Renal pelvis (tissue), 4 donors: ENCODE results near the gene ANO10. TPM values are rescaled to one million over a fixed set of nuclear protein-coding genes. Genes with fewer than 3 reads are reported as not detected.

ENCODE experiments used
- DNase-seq: peaks from one replicate; pipeline ENCODE4 v3.0.0-alpha.2; 2013
- polyA plus RNA-seq, 3 donors: library from polyadenylated mRNA; unstranded; fragments of 120-200 nt; gene quantifications; one replicate each; pipeline ENCODE4 v1.2.1, GENCODE V29; 2013; ENCODE audit not compliant: insufficient read length in 3 of 3

Gene ANO10
- polyA plus RNA-seq, 3 donors = 32.9 to 40.2 (median 35.3) TPM

GRCh38 chr3:43418601-43419272 is 203.1 kb downstream of the ANO10 start:
- DNase-seq = no peak

GRCh38 chr3:43417133-43417532 is 204.7 kb downstream of the ANO10 start:
- no peak for DNase-seq

- DNase-seq = no peak
These were observed 206.7 kb downstream of the ANO10 start for GRCh38 chr3:43415088-43415487.

GRCh38 chr3:43413676-43414368 is 208.0 kb downstream of the ANO10 start:
- DNase-seq = peak; percentile 10

GRCh38 chr3:43411429-43411828 is 210.4 kb downstream of the ANO10 start:
- DNase-seq = no peak

- no peak for DNase-seq
These were observed 211.2 kb downstream of the ANO10 start for GRCh38 chr3:43410592-43410991.

- DNase-seq = no peak
These were observed 212.3 kb downstream of the ANO10 start for GRCh38 chr3:43409506-43409905.

- no peak for DNase-seq
These were observed 215.2 kb downstream of the ANO10 start for GRCh38 chr3:43406643-43407023.

- no peak for DNase-seq
These were observed 215.7 kb downstream of the ANO10 start for GRCh38 chr3:43405888-43406642.

- no peak for DNase-seq
These were observed 220.8 kb downstream of the ANO10 start for GRCh38 chr3:43400781-43401730.

- no peak for DNase-seq
These were observed 221.6 kb downstream of the ANO10 start for GRCh38 chr3:43400167-43400566.

- DNase-seq = no peak
These were observed 222.8 kb downstream of the ANO10 start for GRCh38 chr3:43399034-43399433.

- DNase-seq = no peak
These were observed 227.7 kb downstream of the ANO10 start for GRCh38 chr3:43394041-43394554.

GRCh38 chr3:43391621-43392020 is 230.2 kb downstream of the ANO10 start:
- no peak for DNase-seq

- DNase-seq = no peak
These were observed 231.6 kb downstream of the ANO10 start for GRCh38 chr3:43390255-43390588.

GRCh38 chr3:43389388-43390254 is 232.2 kb downstream of the ANO10 start:
- DNase-seq = no peak

GRCh38 chr3:43388915-43389314 is 232.9 kb downstream of the ANO10 start:
- no peak for DNase-seq

- DNase-seq = no peak
These were observed 233.6 kb downstream of the ANO10 start for GRCh38 chr3:43388175-43388574.

GRCh38 chr3:43379343-43379742 is 242.5 kb downstream of the ANO10 start:
- DNase-seq = no peak

GRCh38 chr3:43378066-43378935 is 243.5 kb downstream of the ANO10 start:
- no peak for DNase-seq
